ENCODE data around the gene SLC3A2.
A peak's percentile ranks its signal among the peaks of the same experiment; 100 is the strongest.

Gene SLC3A2

DNA sequence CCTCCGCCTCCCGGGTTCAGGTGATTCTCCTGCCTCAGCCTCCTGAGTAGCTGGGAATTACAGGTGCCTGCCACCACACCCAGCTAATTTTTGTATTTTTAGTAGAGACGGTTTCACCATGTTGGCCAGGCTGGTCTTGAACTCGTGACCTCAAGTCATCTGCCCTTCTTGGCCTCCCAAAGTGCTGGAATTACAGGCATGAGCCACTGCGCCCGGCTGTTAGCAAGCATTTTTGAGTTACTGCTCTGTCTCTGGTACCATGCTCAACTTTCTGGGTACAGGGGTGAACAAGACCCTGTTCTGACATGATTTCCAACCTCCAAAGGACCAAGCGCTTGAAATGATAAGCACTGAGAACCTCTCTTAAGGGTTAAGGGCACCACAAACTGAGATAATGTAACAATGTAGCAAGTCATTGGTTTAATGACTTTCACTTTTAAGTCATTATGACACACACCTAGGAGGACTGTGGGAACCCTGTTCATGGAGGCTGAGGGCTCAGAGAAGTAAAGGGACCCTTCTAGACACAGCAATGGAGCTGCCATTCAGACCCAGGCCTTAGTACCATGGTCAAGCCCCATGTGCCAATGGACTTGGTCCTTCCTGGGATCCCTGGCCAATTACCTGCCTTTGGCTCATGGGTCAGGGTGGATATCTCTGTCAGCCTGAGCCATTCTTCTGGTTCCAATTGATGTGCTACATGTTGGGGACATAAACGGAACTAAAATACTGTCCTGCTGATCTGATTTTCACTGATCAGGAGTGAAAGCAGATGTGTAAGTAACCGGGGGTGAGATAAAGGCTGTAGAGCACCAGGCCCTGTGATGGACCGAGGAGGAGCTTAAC is 11.6 kb downstream of the SLC3A2 start:
- TF ChIP-seq, protein P1, sequence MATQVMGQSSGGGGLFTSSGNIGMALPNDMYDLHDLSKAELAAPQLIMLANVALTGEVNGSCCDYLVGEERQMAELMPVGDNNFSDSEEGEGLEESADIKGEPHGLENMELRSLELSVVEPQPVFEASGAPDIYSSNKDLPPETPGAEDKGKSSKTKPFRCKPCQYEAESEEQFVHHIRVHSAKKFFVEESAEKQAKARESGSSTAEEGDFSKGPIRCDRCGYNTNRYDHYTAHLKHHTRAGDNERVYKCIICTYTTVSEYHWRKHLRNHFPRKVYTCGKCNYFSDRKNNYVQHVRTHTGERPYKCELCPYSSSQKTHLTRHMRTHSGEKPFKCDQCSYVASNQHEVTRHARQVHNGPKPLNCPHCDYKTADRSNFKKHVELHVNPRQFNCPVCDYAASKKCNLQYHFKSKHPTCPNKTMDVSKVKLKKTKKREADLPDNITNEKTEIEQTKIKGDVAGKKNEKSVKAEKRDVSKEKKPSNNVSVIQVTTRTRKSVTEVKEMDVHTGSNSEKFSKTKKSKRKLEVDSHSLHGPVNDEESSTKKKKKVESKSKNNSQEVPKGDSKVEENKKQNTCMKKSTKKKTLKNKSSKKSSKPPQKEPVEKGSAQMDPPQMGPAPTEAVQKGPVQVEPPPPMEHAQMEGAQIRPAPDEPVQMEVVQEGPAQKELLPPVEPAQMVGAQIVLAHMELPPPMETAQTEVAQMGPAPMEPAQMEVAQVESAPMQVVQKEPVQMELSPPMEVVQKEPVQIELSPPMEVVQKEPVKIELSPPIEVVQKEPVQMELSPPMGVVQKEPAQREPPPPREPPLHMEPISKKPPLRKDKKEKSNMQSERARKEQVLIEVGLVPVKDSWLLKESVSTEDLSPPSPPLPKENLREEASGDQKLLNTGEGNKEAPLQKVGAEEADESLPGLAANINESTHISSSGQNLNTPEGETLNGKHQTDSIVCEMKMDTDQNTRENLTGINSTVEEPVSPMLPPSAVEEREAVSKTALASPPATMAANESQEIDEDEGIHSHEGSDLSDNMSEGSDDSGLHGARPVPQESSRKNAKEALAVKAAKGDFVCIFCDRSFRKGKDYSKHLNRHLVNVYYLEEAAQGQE (IDR thresholded peaks at IDR 0.05; ENCODE audit: insufficient read depth in 1 of 2, low read depth in 2 of 2, low read length in 2 of 2), result no peak
- TF ChIP-seq POLR2AphosphoS5 (IDR thresholded peaks at IDR 0.05; ENCODE audit: low read depth, low read length), result no peak
- no peak for TF ChIP-seq FOXP2 (optimal IDR thresholded peaks at IDR 0.05; ENCODE audit: borderline replicate concordance, extremely low read depth, extremely low read length, insufficient read depth)
- no peak for TF ChIP-seq SIN3A (IDR thresholded peaks at IDR 0.05; ENCODE audit: borderline replicate concordance, insufficient read depth, low read length)
- TF ChIP-seq TAF1 (IDR thresholded peaks at IDR 0.05; ENCODE audit: borderline replicate concordance, insufficient read depth, low read length), result no peak

DNA sequence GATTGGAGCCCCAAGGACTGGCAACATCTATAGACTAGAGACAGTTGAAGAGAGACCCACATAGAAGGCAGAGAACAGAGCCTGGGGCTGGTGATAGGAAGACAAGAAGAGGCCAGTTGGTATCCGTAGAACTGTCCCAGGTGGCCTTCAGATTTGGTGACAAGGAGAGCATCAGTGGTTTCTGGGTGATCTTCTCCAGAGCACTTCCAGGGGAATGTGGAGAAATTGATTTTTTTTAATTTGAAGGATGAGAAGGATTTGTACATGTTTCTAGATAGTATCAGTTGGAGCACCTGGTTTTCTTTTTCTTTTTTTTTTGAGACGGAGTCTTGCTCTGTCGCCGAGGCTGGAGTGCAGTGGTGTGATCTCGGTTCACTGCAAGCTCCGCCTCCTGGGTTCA is 14.8 kb downstream of the SLC3A2 start:
- no peak for TF ChIP-seq FOXP2 (optimal IDR thresholded peaks at IDR 0.05; ENCODE audit: borderline replicate concordance, extremely low read depth, extremely low read length, insufficient read depth)

DNA sequence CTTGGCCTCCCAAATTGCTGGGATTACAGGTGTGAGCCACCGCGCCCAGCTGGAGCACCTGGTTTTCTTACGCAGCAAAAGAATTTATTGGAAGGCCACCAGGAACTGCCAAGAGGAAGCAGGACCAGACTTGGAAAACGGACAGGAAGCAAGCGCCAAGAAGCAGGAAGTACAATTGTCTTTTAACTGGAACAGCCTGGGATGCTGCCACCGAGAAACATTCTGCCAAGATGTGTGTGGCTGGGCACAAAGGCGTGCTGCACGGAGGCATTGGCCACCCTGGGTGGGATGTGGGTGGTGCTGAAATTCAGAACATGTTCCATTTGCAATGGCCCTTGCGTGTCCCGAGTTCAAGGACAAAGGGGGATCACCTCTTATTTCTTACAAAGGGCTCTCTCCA is 15.4 kb downstream of the SLC3A2 start:
- no peak for TF ChIP-seq SIN3A (IDR thresholded peaks at IDR 0.05; ENCODE audit: borderline replicate concordance, insufficient read depth, low read length)
- no peak for TF ChIP-seq TAF1 (IDR thresholded peaks at IDR 0.05; ENCODE audit: borderline replicate concordance, insufficient read depth, low read length)
- TF ChIP-seq, protein P1 (IDR thresholded peaks at IDR 0.05; ENCODE audit: insufficient read depth in 1 of 2, low read depth in 2 of 2, low read length in 2 of 2), result 0 out of 4 replicates have a peak, but pooled peaks of 1 of the 2 experiments have one; percentile 8

DNA sequence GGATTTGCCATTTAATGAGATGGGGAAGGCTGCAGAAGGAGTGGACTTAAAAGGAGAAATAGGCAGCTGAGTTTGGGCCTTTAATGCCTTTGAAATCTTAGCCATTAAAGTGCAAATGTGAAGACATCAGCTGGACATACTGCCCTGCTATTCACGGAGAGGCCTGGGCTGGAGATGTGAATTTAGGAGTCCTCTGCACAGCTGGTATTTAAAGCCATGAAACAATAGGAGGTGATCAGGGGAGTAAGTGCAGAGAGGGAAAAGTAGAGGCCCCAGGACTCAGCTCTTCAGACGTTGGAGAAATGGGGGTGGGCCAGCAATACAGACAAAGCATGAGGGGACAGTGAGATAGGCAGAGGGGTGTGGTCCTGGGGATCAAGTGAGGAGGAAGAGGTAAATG is 16.6 kb downstream of the SLC3A2 start:
- TF ChIP-seq FOXP2 (optimal IDR thresholded peaks at IDR 0.05; ENCODE audit: borderline replicate concordance, extremely low read depth, extremely low read length, insufficient read depth), result no peak
- TF ChIP-seq, protein P1 (IDR thresholded peaks at IDR 0.05; ENCODE audit: insufficient read depth in 1 of 2, low read depth in 2 of 2, low read length in 2 of 2), result no peak
- TF ChIP-seq SIN3A (IDR thresholded peaks at IDR 0.05; ENCODE audit: borderline replicate concordance, insufficient read depth, low read length), result no peak
- no peak for TF ChIP-seq POLR2AphosphoS5 (IDR thresholded peaks at IDR 0.05; ENCODE audit: low read depth, low read length)
- no peak for TF ChIP-seq TAF1 (IDR thresholded peaks at IDR 0.05; ENCODE audit: borderline replicate concordance, insufficient read depth, low read length)

DNA sequence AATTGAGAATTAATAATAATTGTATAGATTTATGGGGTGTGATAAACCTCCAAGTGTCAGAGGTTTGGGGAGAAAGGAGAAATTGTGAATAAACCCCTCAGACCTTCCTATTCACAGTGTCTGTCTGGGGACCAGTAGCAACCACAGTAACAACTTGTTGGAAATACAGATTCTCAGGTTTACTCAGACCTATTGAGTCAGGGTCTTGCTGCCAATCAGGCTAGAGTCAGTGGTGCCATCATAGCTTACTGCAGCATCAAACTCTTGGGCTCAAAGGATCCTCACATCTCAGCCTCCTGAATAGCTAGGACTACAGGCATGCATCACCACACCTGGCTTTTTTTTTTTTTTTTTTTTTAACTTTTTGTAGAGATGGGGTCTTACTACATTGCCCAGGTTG is 17.3 kb downstream of the SLC3A2 start:
- no peak for TF ChIP-seq FOXP2 (optimal IDR thresholded peaks at IDR 0.05; ENCODE audit: borderline replicate concordance, extremely low read depth, extremely low read length, insufficient read depth)
- TF ChIP-seq, protein P1 (IDR thresholded peaks at IDR 0.05; ENCODE audit: insufficient read depth in 1 of 2, low read depth in 2 of 2, low read length in 2 of 2), result no peak
- no peak for TF ChIP-seq POLR2AphosphoS5 (IDR thresholded peaks at IDR 0.05; ENCODE audit: low read depth, low read length)
- no peak for TF ChIP-seq SIN3A (IDR thresholded peaks at IDR 0.05; ENCODE audit: borderline replicate concordance, insufficient read depth, low read length)
- TF ChIP-seq TAF1 (IDR thresholded peaks at IDR 0.05; ENCODE audit: borderline replicate concordance, insufficient read depth, low read length), result no peak
